Testis (tissue), 2 donors: ENCODE measurements around the gene ARL15.

ENCODE experiments used
- POLR2A ChIP-seq: fragments of 450-650 bp; IDR thresholded peaks from one replicate; pipeline ENCODE4 v1.6.1; 2017; ENCODE audit warnings: antibody characterized with exemption, mild to moderate bottlenecking, moderate library complexity
- TF ChIP-seq, protein P1 (sequence below), 3 experiments: fragments of 450-650 bp in 2 of 3; fragments of 200-600 bp in 1 of 3; sonication (generic) in 1 of 3; IDR thresholded peaks; one replicate each; pipeline ENCODE4 v1.5.1; 2016 to 2019; ENCODE audit warnings: antibody characterized with exemption in 3 of 3, mild to moderate bottlenecking in 2 of 3, moderate library complexity in 1 of 3

- TF ChIP-seq, protein P1, sequence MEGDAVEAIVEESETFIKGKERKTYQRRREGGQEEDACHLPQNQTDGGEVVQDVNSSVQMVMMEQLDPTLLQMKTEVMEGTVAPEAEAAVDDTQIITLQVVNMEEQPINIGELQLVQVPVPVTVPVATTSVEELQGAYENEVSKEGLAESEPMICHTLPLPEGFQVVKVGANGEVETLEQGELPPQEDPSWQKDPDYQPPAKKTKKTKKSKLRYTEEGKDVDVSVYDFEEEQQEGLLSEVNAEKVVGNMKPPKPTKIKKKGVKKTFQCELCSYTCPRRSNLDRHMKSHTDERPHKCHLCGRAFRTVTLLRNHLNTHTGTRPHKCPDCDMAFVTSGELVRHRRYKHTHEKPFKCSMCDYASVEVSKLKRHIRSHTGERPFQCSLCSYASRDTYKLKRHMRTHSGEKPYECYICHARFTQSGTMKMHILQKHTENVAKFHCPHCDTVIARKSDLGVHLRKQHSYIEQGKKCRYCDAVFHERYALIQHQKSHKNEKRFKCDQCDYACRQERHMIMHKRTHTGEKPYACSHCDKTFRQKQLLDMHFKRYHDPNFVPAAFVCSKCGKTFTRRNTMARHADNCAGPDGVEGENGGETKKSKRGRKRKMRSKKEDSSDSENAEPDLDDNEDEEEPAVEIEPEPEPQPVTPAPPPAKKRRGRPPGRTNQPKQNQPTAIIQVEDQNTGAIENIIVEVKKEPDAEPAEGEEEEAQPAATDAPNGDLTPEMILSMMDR (IDR thresholded peaks at IDR 0.05) = no peak
- no peak for TF ChIP-seq POLR2A
Measured at GRCh38 chr5:54320256-54320655, 9.9 kb upstream of the ARL15 start.
